GM12891 (cell line): ENCODE data around the gene IRS1.

Source experiments
- DNase-seq: peaks from one replicate; pipeline ENCODE4 v3.0.0; 2011; ENCODE audit warnings: low spot score; ENCODE audit not compliant: insufficient read length
- FAIRE-seq: peaks from 2 replicates; lab custom pipeline; 2011; peaks lifted over from hg19 to GRCh38; lab: Jason Lieb, UNC
- PAX5 ChIP-seq: IDR thresholded peaks from 2 replicates; pipeline ENCODE4 v1.6.1; 2011; ENCODE audit warnings: low read length, moderate library complexity, mild to moderate bottlenecking; ENCODE audit not compliant: insufficient read depth, severe bottlenecking
- POLR2A ChIP-seq: IDR thresholded peaks from 2 replicates; pipeline ENCODE4 v1.6.1; 2011; ENCODE audit warnings: low read depth, low read length, control low read depth
- POLR2AphosphoS5 ChIP-seq: IDR thresholded peaks from 2 replicates; pipeline ENCODE4 v1.6.1; 2011; ENCODE audit warnings: low read depth, low read length, control low read depth
- POU2F2 ChIP-seq: IDR thresholded peaks from 2 replicates; pipeline ENCODE4 v1.6.1; 2011; ENCODE audit warnings: low read depth, mild to moderate bottlenecking, control low read depth, low read length, moderate library complexity
- SPI1 ChIP-seq: IDR thresholded peaks from 2 replicates; pipeline ENCODE4 v1.6.1; 2011; ENCODE audit warnings: low read depth, low read length, control low read depth
- TAF1 ChIP-seq: IDR thresholded peaks from 2 replicates; pipeline ENCODE4 v1.6.1; 2011; ENCODE audit warnings: low read depth, low read length, control low read depth

Gene IRS1

DNA sequence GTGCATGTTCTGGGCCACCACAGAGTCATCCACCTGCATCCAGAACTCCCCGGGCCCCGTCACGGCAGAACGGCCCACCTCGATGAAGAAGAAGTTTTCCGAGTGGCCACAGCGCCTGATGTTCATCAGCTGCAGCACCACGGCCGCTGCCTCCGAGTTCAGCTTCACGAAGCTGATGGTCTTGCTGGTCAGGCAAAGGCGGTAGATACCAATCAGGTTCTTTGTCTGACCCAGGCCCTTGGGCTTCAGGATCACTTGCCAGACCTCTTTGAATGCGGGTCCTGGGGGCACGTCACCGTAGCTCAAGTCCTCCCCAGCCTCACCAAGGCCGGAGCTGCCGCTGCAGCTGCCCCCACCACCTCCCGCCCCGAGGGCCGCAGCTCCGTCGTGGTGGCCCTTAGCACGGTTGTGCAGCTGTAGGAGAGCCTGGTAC, 1.6 kb downstream of the IRS1 start:
- no peak for DNase-seq
- no peak for TF ChIP-seq PAX5
- FAIRE-seq = no peak

DNA sequence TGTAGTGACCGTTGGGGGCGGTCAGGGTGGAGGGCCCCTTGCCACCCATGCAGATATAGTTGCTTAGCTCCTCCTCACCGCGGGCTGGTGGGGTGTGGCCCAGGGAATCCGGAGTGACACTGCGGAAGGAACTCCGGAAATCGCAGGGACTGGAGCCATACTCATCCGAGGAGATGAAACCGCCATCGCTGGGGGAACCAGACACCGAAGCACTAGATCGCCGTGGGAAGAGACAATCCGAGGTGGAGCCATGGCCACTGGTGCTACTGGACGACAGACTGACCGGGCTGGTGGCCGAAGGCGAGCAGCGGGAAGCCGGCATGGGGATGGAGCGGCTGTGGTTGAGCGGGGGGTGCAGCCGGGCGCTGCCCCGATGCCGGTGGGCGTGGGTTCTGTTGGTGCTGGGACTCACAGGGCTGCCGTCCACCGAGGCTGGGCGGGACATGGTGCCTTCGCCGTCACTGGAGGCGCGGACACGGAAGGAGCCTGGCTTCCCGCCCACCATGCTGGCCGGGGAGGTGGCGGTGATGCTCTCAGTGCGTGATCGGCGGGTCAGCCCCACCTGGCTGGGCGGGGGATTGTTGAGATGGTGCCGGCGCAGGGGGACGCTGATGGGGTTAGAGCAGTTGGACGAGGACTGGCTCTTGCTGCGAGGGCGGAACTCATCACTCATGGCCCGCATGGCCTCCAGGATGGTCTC, 2.2 kb downstream of the IRS1 start:
- FAIRE-seq (no peak), DNase-seq (no peak)
- TF ChIP-seq PAX5 (no peak), POLR2AphosphoS5 (no peak), SPI1 (no peak), POU2F2 (no peak), POLR2A (no peak), TAF1 (no peak)

GRCh38 chr2:226796840-226797288, 2.8 kb downstream of the IRS1 start:
- DNase-seq (no peak), FAIRE-seq (no peak)
- TF ChIP-seq POLR2A = no peak
- no peak for TF ChIP-seq POU2F2
- no peak for TF ChIP-seq PAX5
- no peak for TF ChIP-seq TAF1

DNA sequence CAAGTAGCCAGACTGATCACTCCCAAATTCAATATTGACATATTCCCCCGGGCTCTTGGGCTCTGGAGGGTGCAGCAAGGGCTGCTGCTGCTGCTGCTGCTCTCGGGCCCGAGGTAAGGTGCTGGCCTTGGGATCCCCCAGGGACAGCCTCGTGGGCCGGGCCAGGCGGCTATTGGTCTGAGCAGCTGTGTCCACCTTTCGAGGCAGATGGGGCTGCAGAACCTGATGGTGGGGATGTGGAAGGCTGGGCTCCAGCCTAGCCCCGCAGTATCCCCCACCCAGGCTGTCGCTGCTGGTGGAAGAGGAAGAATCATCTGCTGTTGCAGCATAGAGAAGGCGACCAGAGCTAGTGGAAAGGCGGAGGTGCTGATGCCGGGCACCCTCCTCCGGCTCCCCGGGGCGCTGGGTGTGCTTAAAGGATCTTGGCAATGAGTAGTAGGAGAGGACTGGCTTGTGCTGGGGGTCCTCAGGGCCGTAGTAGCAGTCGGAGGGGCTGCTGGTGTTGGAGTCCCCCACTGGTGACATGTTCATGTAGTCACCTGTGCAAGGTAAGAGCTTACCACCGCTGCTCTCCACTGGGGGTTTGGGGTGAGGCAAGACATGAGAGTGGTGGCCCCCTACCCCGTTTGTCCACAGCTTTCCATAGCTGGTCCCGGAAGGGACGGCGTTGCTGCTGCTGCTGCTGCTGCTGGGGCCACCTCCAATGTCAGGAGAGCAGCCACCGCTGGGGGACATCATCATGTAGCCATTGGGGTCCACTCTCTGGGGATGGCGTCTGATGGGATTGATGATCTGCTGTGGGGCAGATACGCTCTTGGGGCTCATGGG, 3.4 kb downstream of the IRS1 start:
- DNase-seq (no peak), FAIRE-seq (no peak)
- no peak for TF ChIP-seq PAX5
- TF ChIP-seq POU2F2 = no peak
- no peak for TF ChIP-seq SPI1
- TF ChIP-seq TAF1 = no peak

GRCh38 chr2:226795281-226796011, 4.2 kb downstream of the IRS1 start:
- DNase-seq (no peak), FAIRE-seq (no peak)
- TF ChIP-seq SPI1 (no peak), POLR2AphosphoS5 (no peak), POU2F2 (no peak), POLR2A (no peak), TAF1 (no peak), PAX5 (no peak)

DNA sequence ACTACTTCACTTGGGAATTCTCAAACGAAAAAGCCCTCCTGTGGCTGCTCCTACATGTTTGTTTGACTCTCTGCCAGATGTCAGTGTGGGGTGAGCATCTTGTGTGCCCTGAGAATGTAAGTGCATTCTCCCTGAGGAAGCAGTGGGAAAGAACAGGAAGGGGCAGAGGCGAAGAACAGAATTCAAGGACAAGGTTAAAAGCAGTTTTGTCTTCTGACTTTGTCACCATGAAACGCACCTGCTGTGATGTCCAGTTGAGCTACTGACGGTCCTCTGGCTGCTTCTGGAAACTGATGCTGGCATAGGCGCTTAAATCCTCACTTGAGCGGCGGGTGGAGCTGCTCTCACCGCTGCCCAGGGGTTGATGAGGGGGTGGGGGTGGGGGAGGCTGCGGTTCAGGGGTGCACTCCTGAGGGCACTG, 4.9 kb downstream of the IRS1 start:
- no peak for DNase-seq
- no peak for TF ChIP-seq POU2F2
- TF ChIP-seq POLR2A = no peak
- TF ChIP-seq SPI1 = no peak
- TF ChIP-seq POLR2AphosphoS5 = no peak
- no peak for TF ChIP-seq TAF1
- TF ChIP-seq PAX5 = no peak

GRCh38 chr2:226794196-226794661, 5.4 kb downstream of the IRS1 start:
- FAIRE-seq (no peak), DNase-seq (no peak)
- no peak for TF ChIP-seq TAF1
- no peak for TF ChIP-seq POLR2A
- TF ChIP-seq PAX5 = no peak
- no peak for TF ChIP-seq POU2F2
- no peak for TF ChIP-seq POLR2AphosphoS5
- no peak for TF ChIP-seq SPI1

More for the DNA sequence above, 4.9 kb downstream of the IRS1 start:
- FAIRE-seq = no peak

DNA sequence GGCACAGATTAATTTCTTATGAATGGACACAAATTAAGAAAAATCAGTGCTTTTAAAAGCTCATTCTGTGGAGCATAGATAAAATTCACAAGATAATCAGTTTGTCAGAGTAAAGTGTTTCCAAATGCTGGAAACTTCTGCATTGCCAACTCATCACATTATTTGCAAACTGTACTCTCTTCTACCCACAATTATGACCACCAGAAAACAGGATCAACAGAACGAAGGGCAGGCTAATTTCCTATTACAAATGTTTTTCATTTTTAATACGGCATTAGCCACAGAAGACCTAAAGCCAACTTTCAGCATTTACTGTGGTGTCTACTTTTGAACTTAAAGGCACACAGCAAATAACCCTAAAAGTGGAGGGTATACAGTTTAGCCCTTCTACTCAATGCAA, 6.0 kb downstream of the IRS1 start:
- DNase-seq (no peak), FAIRE-seq (no peak)
- TF ChIP-seq TAF1 = no peak
- TF ChIP-seq PAX5 = no peak
- TF ChIP-seq SPI1 = no peak

DNA sequence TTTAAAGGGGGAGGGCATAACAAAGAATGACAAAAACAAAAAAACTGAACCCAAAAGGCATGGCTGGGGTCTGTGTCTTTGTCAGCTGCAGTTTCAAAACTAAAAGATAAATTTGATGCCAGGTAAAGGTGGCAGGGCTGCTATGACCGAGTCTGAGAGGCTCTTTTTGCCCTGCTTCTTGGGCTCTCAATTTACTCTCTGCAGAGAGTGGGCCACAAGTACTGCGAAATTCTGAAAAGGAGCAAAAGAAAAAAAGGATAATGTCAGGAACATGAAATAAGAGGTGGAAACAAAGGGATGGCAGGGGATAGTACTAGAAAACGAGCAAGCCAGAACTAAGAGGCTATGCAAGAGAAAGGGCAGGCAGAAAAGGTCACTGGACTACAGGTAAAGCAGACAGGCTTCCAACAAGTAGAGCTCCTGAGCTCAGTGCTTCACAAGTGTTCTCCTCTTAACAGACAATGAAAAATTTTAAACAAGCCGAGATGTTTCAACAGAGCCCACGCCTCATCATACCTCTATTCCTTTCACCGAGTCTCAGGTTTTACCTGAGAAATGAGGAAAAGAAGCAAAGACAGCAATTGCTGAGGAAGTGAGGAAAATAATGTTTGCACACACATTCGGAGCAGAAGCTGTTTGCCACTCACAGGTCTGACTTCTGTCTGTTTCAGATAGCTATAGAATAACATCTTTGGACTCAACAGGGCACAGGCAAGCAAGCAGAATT, 7.3 kb downstream of the IRS1 start:
- TF ChIP-seq POU2F2 (no peak), TAF1 (no peak), POLR2AphosphoS5 (no peak), PAX5 (no peak), SPI1 (no peak), POLR2A (no peak)
- no peak for DNase-seq
- no peak for FAIRE-seq
